ENCODE data around the gene CCND1. TPM values are rescaled to one million over a fixed set of nuclear protein-coding genes. Genes with fewer than 3 reads are reported as not detected.
A peak's percentile ranks its signal among the peaks of the same experiment; 100 is the strongest.

CCND1 gene
- total and polyA plus RNA-seq, 9 donors = 52.3 to 121 (median 74.7) TPM

DNA sequence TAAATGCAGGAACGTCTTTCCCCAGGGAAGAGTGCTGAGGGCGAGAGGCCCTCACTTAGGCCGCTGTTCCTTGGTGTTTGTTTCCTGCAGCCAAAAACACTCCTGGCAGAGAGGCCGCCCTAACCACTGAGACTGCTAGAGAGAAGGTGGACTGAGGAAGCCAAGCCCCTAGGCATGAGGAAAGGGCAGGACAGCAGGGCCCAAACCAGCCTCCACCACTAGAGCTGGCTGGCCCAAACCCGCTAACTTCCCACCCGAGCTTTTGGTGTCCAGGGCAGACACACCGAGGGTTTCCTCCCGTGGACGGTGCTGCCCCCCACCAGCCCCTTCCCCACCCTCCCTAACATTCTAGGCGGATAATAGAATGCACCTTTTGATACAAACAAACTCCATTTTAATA, 56.9 kb downstream of the CCND1 start:
- DNase-seq = no peak
- Histone ChIP-seq H3K9me3 (replicated peaks; ENCODE audit: control insufficient read depth, low read depth, low read length) (no peaks in the 10 kb centered on the region), H3K36me3 (ENCODE audit: control insufficient read depth, insufficient read depth, low read length) (no peaks in the 10 kb centered on the region), H3K4me1 (ENCODE audit: control insufficient read depth, insufficient read depth, low read length) (peaks cover 19% of the 10 kb centered on the region), H3K27ac (ENCODE audit: low read length) (no peak overlapping the region), H3K27me3 (ENCODE audit: control insufficient read depth, insufficient read depth, low read length) (peaks cover 47% of the 10 kb centered on the region), H3K4me3 (ENCODE audit: low read length) (no peak overlapping the region)
- WGBS (ENCODE audit: insufficient coverage) = 70% methylated on average over 4 of the region's 10 CpGs

DNA sequence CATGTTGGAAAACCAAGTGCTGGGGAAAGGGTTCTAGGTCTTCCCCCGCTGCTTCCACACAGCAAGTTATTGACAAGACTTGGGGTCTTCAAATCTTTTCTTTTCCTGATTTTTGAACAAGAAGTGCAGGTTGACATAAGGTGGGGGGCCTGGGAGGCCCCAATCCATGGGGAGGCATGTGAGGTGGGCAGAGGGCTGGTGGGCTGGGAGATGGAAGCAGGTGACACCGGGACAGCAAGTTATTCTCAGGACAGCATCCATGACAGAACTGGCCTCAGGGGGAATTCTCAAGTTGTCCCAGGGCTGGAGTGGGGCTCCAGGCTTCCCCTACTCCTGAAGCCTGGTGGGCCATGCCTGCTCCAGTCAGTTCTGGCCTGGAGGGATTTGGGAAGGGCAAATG, 57.4 kb downstream of the CCND1 start:
- peaks cover 52% of the 10 kb centered on the region for H3K27me3 ChIP-seq (ENCODE audit: control insufficient read depth, insufficient read depth, low read length)
- no peaks in the 10 kb centered on the region for H3K36me3 ChIP-seq (ENCODE audit: control insufficient read depth, insufficient read depth, low read length)
- WGBS (ENCODE audit: insufficient coverage) = 82% methylated on average over 1 of the region's 2 CpGs
- DNase-seq = no peak
- no peak overlapping the region for H3K4me3 ChIP-seq (ENCODE audit: low read length)
- H3K4me1 ChIP-seq (ENCODE audit: control insufficient read depth, insufficient read depth, low read length) = peaks cover 23% of the 10 kb centered on the region
- no peaks in the 10 kb centered on the region for H3K9me3 ChIP-seq (replicated peaks; ENCODE audit: control insufficient read depth, low read depth, low read length)
- H3K27ac ChIP-seq (ENCODE audit: low read length) = no peak overlapping the region

- Histone ChIP-seq H3K4me1 (ENCODE audit: control insufficient read depth, insufficient read depth, low read length) (peaks cover 26% of the 10 kb centered on the region), H3K4me3 (ENCODE audit: low read length) (no peak overlapping the region), H3K27ac (ENCODE audit: low read length) (no peak overlapping the region), H3K9me3 (replicated peaks; ENCODE audit: control insufficient read depth, low read depth, low read length) (no peaks in the 10 kb centered on the region), H3K36me3 (ENCODE audit: control insufficient read depth, insufficient read depth, low read length) (no peaks in the 10 kb centered on the region), H3K27me3 (ENCODE audit: control insufficient read depth, insufficient read depth, low read length) (peaks cover 58% of the 10 kb centered on the region)
- peak; percentile 58 for DNase-seq
- WGBS (ENCODE audit: insufficient coverage) = 47% methylated on average over 11 of the region's 13 CpGs
These were observed 58.3 kb downstream of the CCND1 start for GRCh38 chr11:69699213-69699612.

DNA sequence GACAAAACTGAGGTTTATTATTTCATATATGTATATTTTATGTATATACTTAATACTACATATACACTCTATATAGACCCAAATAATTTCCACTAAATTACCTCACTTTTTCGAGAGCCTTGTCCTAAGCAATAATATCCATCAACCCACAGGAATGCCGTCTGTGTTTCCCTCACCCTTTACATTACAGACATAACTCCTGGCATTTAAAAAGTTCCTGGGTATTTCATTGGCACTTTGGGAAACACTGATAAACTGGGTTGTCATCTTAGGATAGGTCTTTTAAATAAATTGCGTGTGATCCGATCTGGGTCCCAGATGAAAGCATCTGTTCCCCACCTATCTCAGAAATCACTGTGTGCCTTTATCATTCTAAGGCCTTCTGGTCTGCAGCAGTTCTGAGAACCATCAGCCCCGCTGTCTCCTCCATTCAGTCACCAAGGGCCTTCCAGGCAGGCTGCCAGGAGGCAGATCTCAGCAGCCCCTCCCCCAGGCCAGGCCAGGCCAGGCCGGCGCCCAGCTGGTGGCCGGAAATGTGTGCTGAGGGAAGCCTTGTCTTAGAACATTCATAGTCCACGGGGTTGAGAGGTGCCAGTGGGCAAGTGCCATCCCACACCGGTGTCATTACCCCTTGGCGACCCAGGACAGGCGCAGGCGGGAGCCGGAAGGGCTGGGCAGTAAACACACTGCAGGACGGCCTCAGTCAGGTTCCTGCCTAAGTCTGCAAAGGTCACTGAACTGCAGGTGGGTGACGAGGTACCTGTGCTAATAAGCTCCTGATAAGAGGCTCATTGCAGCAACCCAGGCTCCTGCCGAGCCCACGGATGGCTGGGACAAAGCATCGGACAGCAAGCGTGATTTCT, 59.6 kb downstream of the CCND1 start:
- DNase-seq = peak; percentile 92
- WGBS (ENCODE audit: insufficient coverage) = 32% methylated on average over 14 of the region's 20 CpGs
- Histone ChIP-seq H3K27ac (ENCODE audit: low read length) (no peak overlapping the region), H3K4me3 (ENCODE audit: low read length) (no peak overlapping the region), H3K27me3 (ENCODE audit: control insufficient read depth, insufficient read depth, low read length) (peaks cover 71% of the 10 kb centered on the region), H3K36me3 (ENCODE audit: control insufficient read depth, insufficient read depth, low read length) (no peaks in the 10 kb centered on the region), H3K9me3 (replicated peaks; ENCODE audit: control insufficient read depth, low read depth, low read length) (no peaks in the 10 kb centered on the region), H3K4me1 (ENCODE audit: control insufficient read depth, insufficient read depth, low read length) (peaks cover 29% of the 10 kb centered on the region)

GRCh38 chr11:69702239-69702691, 61.3 kb downstream of the CCND1 start:
- DNase-seq = no peak
- Histone ChIP-seq H3K9me3 (replicated peaks; ENCODE audit: control insufficient read depth, low read depth, low read length) (no peaks in the 10 kb centered on the region), H3K27ac (ENCODE audit: low read length) (no peak overlapping the region), H3K4me3 (ENCODE audit: low read length) (no peak overlapping the region), H3K4me1 (ENCODE audit: control insufficient read depth, insufficient read depth, low read length) (peaks cover 29% of the 10 kb centered on the region), H3K36me3 (ENCODE audit: control insufficient read depth, insufficient read depth, low read length) (no peaks in the 10 kb centered on the region), H3K27me3 (ENCODE audit: control insufficient read depth, insufficient read depth, low read length) (peaks cover 80% of the 10 kb centered on the region)
- WGBS (ENCODE audit: insufficient coverage) = 1% methylated on average over 32 of the region's 35 CpGs

- no peaks in the 10 kb centered on the region for H3K36me3 ChIP-seq (ENCODE audit: control insufficient read depth, insufficient read depth, low read length)
- 3% methylated on average over 43 of the region's 45 CpGs for WGBS (ENCODE audit: insufficient coverage)
- H3K4me1 ChIP-seq (ENCODE audit: control insufficient read depth, insufficient read depth, low read length) = peaks cover 29% of the 10 kb centered on the region
- no peak overlapping the region for H3K27ac ChIP-seq (ENCODE audit: low read length)
- no peak for DNase-seq
- H3K4me3 ChIP-seq (ENCODE audit: low read length) = no peak overlapping the region
- H3K9me3 ChIP-seq (replicated peaks; ENCODE audit: control insufficient read depth, low read depth, low read length) = no peaks in the 10 kb centered on the region
- H3K27me3 ChIP-seq (ENCODE audit: control insufficient read depth, insufficient read depth, low read length) = peaks cover 79% of the 10 kb centered on the region
These were observed 62.0 kb downstream of the CCND1 start for GRCh38 chr11:69702769-69703452.

DNA sequence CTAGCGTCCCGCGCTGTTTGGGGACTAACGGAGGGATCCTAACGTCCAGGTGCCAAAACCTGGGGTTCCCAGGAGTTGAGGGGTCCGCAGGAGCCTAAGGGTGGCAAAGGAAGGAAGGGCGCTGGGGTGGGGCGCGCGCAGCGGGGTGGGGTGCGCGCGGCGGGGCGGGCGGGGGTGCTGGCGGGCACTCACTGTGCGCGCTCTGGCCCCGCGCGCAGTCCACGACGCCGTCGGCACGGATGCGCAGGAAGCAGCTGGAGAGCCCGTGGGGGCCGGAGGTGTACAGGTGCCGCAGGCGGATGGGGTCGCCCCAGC, 62.5 kb downstream of the CCND1 start:
- no peaks in the 10 kb centered on the region for H3K36me3 ChIP-seq (ENCODE audit: control insufficient read depth, insufficient read depth, low read length)
- peaks cover 79% of the 10 kb centered on the region for H3K27me3 ChIP-seq (ENCODE audit: control insufficient read depth, insufficient read depth, low read length)
- H3K4me1 ChIP-seq (ENCODE audit: control insufficient read depth, insufficient read depth, low read length) = peaks cover 29% of the 10 kb centered on the region
- no peak for DNase-seq
- no peak overlapping the region for H3K27ac ChIP-seq (ENCODE audit: low read length)
- H3K9me3 ChIP-seq (replicated peaks; ENCODE audit: control insufficient read depth, low read depth, low read length) = no peaks in the 10 kb centered on the region
- 1% methylated on average over 33 of the region's 34 CpGs for WGBS (ENCODE audit: insufficient coverage)
- no peak overlapping the region for H3K4me3 ChIP-seq (ENCODE audit: low read length)

Other genes with a start within 250 kb of the CCND1 start
- gene LINC01488, start 159.5 kb upstream of the CCND1 start, total RNA-seq = 0.04 TPM
- gene LINC01488, start 159.5 kb upstream of the CCND1 start, polyA plus RNA-seq (ENCODE audit: insufficient read depth in 1 of 8, insufficient read length in 8 of 8, low replicate concordance in 1 of 8) = under 1 TPM in 6 of 8 donors, not detected in 2; 0.09 to 0.16 (median 0.10) TPM
- gene LTO1, start 34.2 kb downstream of the CCND1 start, total RNA-seq = 12.2 TPM
- gene LTO1, start 34.2 kb downstream of the CCND1 start, polyA plus RNA-seq (ENCODE audit: insufficient read depth in 1 of 8, insufficient read length in 8 of 8, low replicate concordance in 1 of 8) = 10 to 100 TPM; 16.6 to 22.2 (median 19.2) TPM
- 0.44 TPM for gene FGF19, start 62.9 kb downstream of the CCND1 start, total RNA-seq
- gene FGF19, start 62.9 kb downstream of the CCND1 start, polyA plus RNA-seq (ENCODE audit: insufficient read depth in 1 of 8, insufficient read length in 8 of 8, low replicate concordance in 1 of 8) = 1 to 10 TPM in 5 of 8 donors, under 1 TPM in 3; 0.52 to 2.1 (median 1.3) TPM
- gene FGF4, start 134.2 kb downstream of the CCND1 start, total RNA-seq = 5.4 TPM
- gene FGF4, start 134.2 kb downstream of the CCND1 start, polyA plus RNA-seq (ENCODE audit: insufficient read depth in 1 of 8, insufficient read length in 8 of 8, low replicate concordance in 1 of 8) = 10 to 100 TPM in 5 of 8 donors, 1 to 10 TPM in 3; 5.5 to 14.6 (median 10.2) TPM
- 0.09 TPM for gene FGF3, start 178.3 kb downstream of the CCND1 start, total RNA-seq
- under 1 TPM in 2 of 8 donors, not detected in 6; 0.10 to 0.12 TPM for gene FGF3, start 178.3 kb downstream of the CCND1 start, polyA plus RNA-seq (ENCODE audit: insufficient read depth in 1 of 8, insufficient read length in 8 of 8, low replicate concordance in 1 of 8)